Fibroblast of skin of left biceps (primary cell): ENCODE measurements around the gene INPP5A.
"Not testable (repeated sequence)": the region's sequence is repeated elsewhere in the genome, so short reads cannot be mapped to it uniquely, and the experiment has no call there.

Source experiments
- DNase-seq, 2 experiments: peaks; one replicate each; pipeline ENCODE4 v3.0.0-alpha.2; 2013; ENCODE audit warnings: low read depth in 2 of 2

The INPP5A gene

DNA sequence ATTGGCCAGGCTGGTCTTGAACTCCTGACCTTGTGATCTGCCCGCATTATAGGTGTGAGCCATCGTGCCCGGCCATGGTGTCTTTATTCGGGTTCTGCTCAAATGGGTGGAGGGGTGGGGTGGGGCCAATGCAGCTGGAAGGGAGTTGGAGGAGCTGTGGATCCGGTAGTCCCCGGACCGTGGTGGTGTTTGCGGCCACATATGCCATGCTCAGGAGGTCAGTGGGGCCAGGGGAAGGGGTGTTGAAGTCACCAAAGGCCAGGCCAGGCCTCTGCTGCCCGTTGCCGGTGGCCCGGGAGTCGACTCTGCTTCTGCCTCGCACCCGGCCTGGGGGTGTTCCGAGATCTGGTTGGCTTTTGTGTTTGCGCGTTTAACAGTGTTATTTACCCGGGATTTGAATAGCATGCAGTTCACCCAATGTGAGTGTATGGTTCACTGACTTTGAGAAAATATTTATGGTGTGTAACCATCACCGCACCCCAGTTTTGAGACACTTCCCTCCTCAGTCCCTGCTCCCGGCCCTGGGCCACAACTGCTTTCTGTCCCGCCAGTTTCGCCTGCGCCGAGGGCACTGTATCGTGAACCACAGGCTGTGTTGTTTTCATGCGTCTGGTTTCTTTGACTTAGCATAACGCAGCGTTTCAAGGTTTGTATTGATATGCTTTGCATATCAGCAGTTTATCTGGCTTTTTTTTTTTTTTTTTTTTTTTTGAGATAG is 10.7 kb downstream of the INPP5A start:
- no peak for DNase-seq

DNA sequence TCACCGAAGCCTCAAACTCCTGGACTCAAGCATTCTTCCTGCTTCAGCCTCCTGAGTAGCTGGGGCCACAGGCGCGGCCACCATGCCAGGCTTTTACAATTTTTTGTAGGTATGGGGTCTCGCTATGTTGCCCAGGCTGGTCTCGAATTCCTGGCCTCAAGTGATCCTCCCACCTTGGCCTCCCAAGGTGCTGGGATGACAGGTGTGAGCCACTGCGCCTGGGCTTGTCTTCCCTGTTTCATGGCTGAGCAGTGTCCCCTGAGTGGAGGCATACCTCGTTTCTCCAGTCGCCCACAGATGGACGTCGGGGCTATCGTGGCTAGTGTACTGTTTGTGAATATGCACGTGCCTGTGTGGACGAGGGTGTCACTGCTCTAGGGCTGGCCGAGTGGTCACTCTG is 11.3 kb downstream of the INPP5A start:
- DNase-seq, result no peak

DNA sequence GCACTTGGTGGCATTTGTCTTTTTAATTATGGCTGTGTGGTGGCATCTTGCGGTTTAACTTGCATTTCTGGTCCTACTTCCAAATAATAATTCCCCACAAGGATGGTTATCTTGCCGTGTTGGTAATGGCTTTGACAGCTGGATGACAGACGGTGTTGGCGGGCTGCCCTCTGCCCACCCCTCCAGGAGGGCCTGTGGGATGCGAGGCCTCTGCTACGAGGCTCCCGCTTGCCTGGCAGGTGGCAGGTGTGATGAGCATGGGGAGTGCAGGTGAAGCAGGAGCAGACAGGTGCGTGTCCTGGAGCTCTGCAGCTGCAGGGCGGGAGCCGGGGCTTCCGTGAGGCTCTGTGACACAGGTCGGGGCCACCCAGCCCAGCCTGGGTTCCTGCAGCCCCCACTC is 11.8 kb downstream of the INPP5A start:
- no peak for DNase-seq

DNA sequence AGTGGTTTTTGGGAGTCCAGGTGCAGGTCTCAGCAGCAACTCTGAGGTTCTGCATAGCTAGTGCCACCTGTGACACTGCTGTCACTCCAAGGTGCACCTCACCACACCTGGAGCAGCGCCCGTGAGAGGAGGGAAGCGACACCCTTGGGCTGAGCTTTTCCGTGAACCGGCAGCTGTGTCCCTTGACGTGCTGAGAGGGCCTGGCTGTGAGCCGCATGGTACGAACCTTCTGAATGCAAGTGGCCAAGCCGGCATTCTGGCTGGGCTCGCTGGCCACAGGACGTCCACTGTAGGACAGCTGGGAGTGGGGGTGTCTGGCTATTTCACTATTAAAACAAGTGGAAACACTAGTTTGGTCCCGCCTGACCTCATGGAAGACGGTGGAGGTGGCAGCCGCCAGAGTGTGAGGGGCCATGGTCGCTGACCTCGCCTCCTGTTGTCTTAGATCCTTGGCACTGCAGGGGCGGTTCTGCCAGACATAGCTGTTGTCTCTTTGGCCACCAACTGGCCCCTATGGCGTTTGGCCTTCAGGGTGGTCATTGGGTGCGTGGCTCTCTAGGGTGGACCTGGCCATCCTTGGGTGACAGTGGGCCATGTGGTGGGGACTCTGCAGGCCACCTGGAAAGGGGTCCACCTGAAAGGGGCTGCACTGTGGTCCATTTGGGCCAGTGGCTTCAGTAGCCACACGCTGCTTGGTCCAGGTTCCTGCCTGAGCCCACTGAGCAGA is 12.9 kb downstream of the INPP5A start:
- DNase-seq, result no peak

DNA sequence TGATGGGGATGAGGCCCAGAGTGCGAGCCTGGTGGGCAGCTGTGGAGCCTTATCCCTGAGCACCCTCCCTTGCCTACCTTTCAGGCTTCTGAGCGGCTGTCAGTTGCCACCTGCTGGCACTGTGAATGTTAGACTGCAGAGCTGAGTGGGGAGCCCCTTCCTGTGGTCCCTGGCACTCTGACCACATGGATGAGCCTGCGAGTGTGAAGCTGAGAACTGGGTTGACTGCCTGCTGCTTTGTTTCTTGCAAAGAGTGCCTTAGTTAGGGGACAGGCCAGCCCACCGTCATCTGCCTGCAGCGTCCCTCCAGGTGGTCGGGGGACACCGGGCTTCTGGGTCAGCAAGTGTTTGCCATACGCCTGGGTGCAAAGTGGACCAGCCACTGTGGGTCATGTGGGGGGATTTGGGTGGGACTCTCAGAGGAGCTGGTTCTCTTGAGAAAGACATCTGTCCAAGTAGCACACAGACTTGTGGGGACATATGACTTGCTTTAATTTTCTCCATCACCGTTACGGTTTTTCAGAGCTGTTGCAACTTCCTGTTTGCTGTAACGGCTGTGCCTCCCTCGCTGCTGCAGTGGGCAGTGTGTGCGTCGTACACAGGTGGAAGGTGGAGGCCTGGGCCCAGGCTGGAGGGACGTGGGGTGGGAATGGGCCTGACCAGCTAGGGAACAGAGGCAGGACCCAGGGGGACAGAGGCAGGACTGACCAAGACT is 13.7 kb downstream of the INPP5A start:
- no peak for DNase-seq

DNA sequence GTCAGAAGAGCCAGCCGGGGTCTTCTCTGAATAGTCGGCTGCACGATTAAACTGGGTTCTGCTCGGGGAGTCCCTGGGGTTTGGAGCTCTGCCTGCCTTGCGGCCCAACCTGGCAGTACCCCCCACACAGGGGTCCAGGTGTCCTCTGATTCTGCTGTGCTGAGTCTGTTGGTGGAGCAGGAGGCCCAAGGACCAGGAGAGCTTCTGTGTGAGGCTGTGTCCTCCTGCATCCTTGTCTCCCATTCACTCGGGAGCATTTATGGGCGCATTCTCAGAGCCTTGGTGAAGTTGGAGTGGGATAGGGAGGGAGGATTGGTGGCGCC is 14.2 kb downstream of the INPP5A start:
- DNase-seq, result no peak

GRCh38 chr10:132552635-132553034 is 15.0 kb downstream of the INPP5A start:
- not testable (repeated sequence) for DNase-seq

- DNase-seq, result not testable (repeated sequence)
Measured at GRCh38 chr10:132553568-132553967, 16.0 kb downstream of the INPP5A start.

- no peak for DNase-seq
Measured at GRCh38 chr10:132554053-132554990, 16.7 kb downstream of the INPP5A start.

DNA sequence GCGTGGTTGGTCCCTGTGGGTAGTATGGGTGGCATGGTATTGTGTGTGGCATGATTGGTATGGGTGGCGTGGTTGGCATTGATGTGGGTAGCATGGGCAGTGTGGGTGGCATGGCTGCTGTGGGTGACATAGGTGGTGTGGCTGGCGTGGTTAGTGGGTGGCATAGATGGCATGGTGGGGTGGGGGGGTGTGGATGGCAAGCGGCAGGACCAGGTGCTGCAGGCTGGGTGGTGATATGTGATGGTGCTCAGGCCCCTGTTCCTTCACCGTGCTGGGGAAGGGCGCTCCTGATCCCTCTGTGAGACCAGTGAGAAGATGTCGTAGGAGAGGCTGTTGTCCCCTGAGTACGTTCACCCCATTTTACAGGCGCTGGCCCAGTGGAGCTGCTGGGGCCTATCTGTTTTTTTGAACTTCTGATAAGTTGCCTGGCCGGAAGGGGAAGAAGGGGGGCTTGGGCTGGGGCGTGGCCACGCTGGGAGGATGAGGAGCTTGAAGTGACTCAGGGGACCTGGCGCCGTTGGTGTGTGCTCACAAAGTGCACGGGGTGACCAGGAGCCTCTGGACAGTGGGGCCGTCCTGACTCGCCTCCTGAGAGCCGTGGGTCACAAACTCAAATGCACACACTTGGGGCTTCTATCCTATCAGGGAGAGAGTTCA is 17.5 kb downstream of the INPP5A start:
- DNase-seq, result no peak

DNA sequence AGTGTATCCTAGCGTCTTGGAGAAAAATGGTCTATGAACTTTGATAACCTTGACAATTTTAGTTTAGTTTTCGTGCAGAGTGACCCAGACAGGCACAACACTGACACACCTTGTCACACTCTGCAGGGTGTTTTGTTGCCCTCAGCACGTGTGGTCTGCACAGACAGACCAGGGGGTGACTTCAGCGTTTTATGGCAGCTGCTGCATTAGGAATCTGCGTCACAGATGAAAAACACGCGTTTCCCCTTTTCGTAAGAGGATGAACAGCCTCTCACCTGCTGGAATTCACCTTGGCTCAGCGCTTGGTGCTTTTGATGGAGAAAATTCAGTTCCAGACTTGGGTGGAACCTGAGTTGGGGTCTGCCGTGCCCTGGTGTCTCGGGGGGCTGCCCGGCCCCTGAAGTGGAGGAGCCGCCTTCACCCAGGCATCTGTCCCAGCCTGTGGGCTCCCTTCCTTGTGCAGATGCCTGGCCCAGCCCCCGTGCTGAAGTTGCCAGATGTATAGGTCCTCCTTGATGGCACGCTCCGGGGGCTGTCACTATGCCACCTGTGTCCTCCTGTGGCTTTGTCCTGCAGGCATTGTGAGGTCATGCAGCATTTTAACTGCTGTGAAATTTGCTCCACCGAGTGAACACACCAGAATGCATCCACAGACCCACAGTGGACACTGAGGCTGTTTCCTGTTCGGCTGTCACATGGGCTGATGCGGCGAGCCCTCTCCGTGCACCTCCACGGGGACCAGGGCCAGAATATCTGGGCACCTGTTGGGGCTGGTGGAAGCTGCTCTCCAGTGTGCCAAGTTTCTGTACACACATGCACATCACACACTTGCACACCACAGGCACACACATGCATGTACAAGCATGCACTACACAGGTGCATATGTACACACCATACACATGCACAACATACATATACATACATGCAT is 18.3 kb downstream of the INPP5A start:
- DNase-seq, result no peak

- no peak for DNase-seq
Measured at GRCh38 chr10:132556994-132557441, 19.4 kb downstream of the INPP5A start.

- no peak for DNase-seq
Measured at GRCh38 chr10:132557696-132558515, 20.3 kb downstream of the INPP5A start.

DNA sequence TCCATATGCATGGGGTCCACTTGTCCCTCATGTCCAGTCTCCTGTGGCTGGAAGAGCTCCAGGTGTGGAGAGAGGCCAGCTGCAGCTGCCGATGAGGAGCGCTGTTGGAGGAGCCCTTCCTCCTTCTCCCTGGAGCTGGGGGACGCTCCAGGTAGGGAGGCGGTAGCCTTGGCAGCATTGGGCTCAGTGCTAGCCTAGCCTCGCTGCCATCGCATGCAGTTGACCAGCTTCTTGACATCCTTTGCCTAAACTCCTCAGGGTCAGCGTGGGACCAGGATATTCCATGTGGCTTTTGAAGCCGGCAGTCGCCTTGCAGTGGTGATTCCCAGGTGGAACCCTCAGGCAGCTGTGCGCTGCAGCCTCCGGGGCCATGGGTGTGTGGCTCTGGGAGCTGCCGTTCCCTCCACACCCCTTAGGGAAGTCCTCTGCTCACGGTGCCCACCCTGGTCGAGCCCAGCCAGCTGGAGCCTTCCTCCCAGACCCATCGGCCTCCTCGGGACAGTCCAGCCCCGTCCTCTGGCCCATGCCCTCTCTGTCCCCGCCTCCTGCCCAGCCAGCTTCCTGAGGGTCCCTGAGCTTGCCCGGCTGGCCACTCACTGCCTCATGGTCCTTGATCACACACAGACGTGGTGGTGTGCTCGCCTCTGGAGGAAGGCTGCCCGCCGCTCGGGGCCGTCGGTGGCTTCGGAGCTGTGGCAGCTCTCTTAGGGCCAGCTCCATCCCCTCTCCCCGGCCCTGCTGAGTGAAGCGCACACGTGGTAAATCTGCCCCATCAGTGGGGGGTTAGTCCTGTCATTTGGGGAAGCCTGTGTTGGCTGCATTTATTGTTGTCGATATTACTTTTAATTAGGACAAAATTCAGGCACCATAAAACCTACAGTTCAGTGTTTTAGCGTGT is 21.2 kb downstream of the INPP5A start:
- no peak for DNase-seq

- DNase-seq, result no peak
Measured at GRCh38 chr10:132559538-132559937, 22.0 kb downstream of the INPP5A start.

GRCh38 chr10:132560241-132560731 is 22.7 kb downstream of the INPP5A start:
- no peak for DNase-seq

DNA sequence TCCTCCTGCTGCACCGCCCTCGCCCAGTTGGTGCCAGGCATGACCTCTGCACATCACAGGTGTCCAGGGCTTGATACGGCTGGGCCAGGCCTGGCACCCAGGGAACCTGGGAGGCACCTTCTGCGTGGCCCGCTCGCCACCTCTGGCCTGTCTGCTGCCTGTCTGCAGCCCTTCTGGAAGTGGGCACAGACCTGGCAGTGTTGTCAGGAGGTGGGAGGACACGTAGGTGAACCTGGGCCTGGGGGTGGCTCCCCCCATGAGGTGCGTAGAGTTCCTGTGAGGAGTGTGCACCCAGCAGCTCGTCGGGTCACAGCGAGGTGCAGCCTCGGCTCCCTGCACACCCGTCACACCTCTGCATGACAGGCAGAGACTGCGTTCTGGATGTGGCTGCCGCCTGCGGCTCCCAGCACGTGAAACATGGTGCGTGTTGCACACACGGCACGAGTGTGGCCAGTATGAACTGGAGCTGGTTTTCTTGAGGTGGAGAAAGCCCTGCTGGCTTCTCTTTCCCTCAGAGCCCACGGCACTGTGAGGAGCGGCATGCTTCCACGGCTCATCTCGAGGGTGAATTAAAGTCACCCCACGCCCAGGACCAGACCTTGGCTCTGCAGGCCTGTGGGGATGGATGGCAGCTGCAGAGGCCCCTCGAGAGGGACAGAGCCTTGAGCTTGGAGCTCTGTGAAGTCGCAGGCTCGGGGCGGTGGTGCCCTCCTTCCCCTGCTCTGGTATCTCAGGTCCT is 24.8 kb downstream of the INPP5A start:
- no peak for DNase-seq
